Measurements from ENCODE around the gene PLCB4.

Gene PLCB4

GRCh38 chr20:9061434-9061833 lies 7.5 kb upstream of the PLCB4 start:
- no peak for DNase-seq (ENCODE audit: low spot score)

- DNase-seq (ENCODE audit: low spot score): no peak
These were observed 6.8 kb upstream of the PLCB4 start for GRCh38 chr20:9062066-9062465.

- DNase-seq (ENCODE audit: low spot score): no peak
These were observed 2.7 kb upstream of the PLCB4 start for GRCh38 chr20:9066191-9066590.

GRCh38 chr20:9068233-9068801 lies 570 bp upstream of the PLCB4 start:
- DNase-seq (ENCODE audit: low spot score): peak; percentile 30

- DNase-seq (ENCODE audit: low spot score): no peak
These were observed 1.4 kb downstream of the PLCB4 start for GRCh38 chr20:9070304-9070703.

GRCh38 chr20:9071976-9072726 lies 3.3 kb downstream of the PLCB4 start:
- no peak for DNase-seq (ENCODE audit: low spot score)

GRCh38 chr20:9072861-9073500 lies 4.1 kb downstream of the PLCB4 start:
- no peak for DNase-seq (ENCODE audit: low spot score)

GRCh38 chr20:9075264-9076095 lies 6.6 kb downstream of the PLCB4 start:
- no peak for DNase-seq (ENCODE audit: low spot score)

- no peak for DNase-seq (ENCODE audit: low spot score)
These were observed 7.6 kb downstream of the PLCB4 start for GRCh38 chr20:9076440-9076839.

GRCh38 chr20:9078826-9079731 lies 10.2 kb downstream of the PLCB4 start:
- DNase-seq (ENCODE audit: low spot score): no peak

GRCh38 chr20:9081423-9081966 lies 12.6 kb downstream of the PLCB4 start:
- no peak for DNase-seq (ENCODE audit: low spot score)

GRCh38 chr20:9082741-9083140 lies 13.9 kb downstream of the PLCB4 start:
- no peak for DNase-seq (ENCODE audit: low spot score)

GRCh38 chr20:9087531-9088217 lies 18.8 kb downstream of the PLCB4 start:
- DNase-seq (ENCODE audit: low spot score): no peak

- DNase-seq (ENCODE audit: low spot score): no peak
These were observed 19.7 kb downstream of the PLCB4 start for GRCh38 chr20:9088556-9088955.

- no peak for DNase-seq (ENCODE audit: low spot score)
These were observed 23.2 kb downstream of the PLCB4 start for GRCh38 chr20:9092113-9092512.

- no peak for DNase-seq (ENCODE audit: low spot score)
These were observed 23.8 kb downstream of the PLCB4 start for GRCh38 chr20:9092655-9093054.

- DNase-seq (ENCODE audit: low spot score): no peak
These were observed 24.5 kb downstream of the PLCB4 start for GRCh38 chr20:9093218-9093957.

- no peak for DNase-seq (ENCODE audit: low spot score)
These were observed 30.5 kb downstream of the PLCB4 start for GRCh38 chr20:9099372-9099771.

GRCh38 chr20:9100691-9101090 lies 31.8 kb downstream of the PLCB4 start:
- DNase-seq (ENCODE audit: low spot score): no peak

GRCh38 chr20:9102456-9102855 lies 33.6 kb downstream of the PLCB4 start:
- no peak for DNase-seq (ENCODE audit: low spot score)

Measured in LoVo (cell line).